Psoas muscle (tissue), 8 donors: ENCODE measurements around the gene CIC. TPM values are rescaled to one million over a fixed set of nuclear protein-coding genes. Genes with fewer than 3 reads are reported as not detected.

Experiments
- ATAC-seq, 4 donors: fragments of 200-7000 bp; cut with Tn5 transposase; one replicate each; pipeline ENCODE4 v1.9.1; 2020; ENCODE audit warnings: moderate library complexity in 3 of 4, mild to moderate bottlenecking in 2 of 4
- DNase-seq, 2 donors: peaks; one replicate each; pipeline ENCODE4 v3.0.0-alpha.2; 2020
- H3K27ac ChIP-seq: fragments of 200-600 bp; one replicate; pipeline ENCODE4 v1.8.0; 2022
- H3K27me3 ChIP-seq, 3 donors: fragments of 200-600 bp in 1 of 3; one replicate each; pipeline versions ENCODE4 v1.6.1 to v1.8.0; 2013 to 2022; ENCODE audit warnings: low read length in 2 of 3, mild to moderate bottlenecking in 2 of 3, moderate library complexity in 1 of 3; ENCODE audit not compliant: insufficient read depth in 3 of 3
- H3K36me3 ChIP-seq, 2 donors: fragments of 200-600 bp in 1 of 2; one replicate each; pipeline versions ENCODE4 v1.6.1 to v1.8.0; 2013 to 2022; ENCODE audit warnings: low read depth in 1 of 2, mild to moderate bottlenecking in 1 of 2, moderate library complexity in 1 of 2; ENCODE audit not compliant: insufficient read depth in 1 of 2
- H3K4me1 ChIP-seq: fragments of 200-600 bp; one replicate; pipeline ENCODE4 v1.8.0; 2022
- H3K4me3 ChIP-seq: fragments of 200-600 bp; one replicate; pipeline ENCODE4 v1.8.0; 2022; ENCODE audit warnings: mild to moderate bottlenecking
- H3K9me3 ChIP-seq: fragments of 200-600 bp; one replicate; pipeline ENCODE4 v1.8.0; 2022
- WGBS, 3 donors: extraction: QIAGEN DNeasy Blood & Tissue Kit; methylation state at CpG; one replicate each; pipeline versions ENCODE4 v1.1.6 to v1.1.7; 2013; 5-methylcytosine and 5-hydroxymethylcytosine counted together
- intact Hi-C, 2 donors: fragments of 100-400 bp; cut with DNase I; formaldehyde crosslinking; loops; one replicate each; pipeline versions ENCODE4 v1.11.0 to v1.14.2; 2022
- polyA plus RNA-seq, 3 donors: library from polyadenylated mRNA; stranded (reverse); fragments of 200-250 nt; gene quantifications; one replicate each; pipeline ENCODE4 v1.2.3, GENCODE V29; 2013
- total RNA-seq, 4 donors: library from RNA; stranded (reverse); fragmentation: NEBNext Ultra II Directional in 2 of 4; extraction: Animal tissue kit (Norgen Biotek cat#: 25700) in 2 of 4; gene quantifications; one replicate each; pipeline versions ENCODE4 v1.2.1 to v1.2.4, GENCODE V29; 2021 to 2023
- TF ChIP-seq, protein P1 (sequence below): fragments of 200-600 bp; IDR thresholded peaks from one replicate; pipeline ENCODE4 v1.8.0; 2022; ENCODE audit warnings: antibody characterized with exemption
- donor health status: healthy with polysubstance abuse.
- donor health status: DM: no; HTN: no; CAD: no; lungs with moderate emphysema.
- donor health status: Bipolar disorder and iron deficiency.
- donor health status: healthy.
- donor health status: DM: yes; HTN: yes; CAD: no.
- donor health status: DM: no; HTN: no; CAD: no.
- donor health status: DM: no; HTN: no; CAD: no.
- donor health status: DM: yes; HTN: yes; CAD: no.

CIC gene
- total and polyA plus RNA-seq, 7 donors: 17.1 to 55.0 (median 36.4) TPM

DNA sequence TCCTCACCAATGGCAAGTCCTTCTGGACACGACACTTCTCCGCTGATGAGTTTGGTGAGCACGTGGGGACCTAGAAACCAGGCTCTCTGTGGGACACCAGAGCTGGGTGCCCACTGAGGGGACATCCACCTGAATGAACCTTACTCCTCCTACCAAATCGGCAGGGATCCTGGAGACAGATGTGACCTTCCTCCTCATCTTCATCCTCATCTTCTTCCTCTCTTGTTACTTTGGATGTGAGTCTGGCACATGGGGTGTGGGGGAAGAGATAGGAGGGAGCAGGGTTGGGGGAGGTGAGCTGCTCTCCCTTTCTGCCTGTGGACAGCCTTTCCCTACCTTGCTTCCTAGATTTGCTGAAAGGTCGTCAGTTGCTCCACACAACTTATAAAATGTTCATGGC is 46.0 kb downstream of the CIC start:
- Histone ChIP-seq H3K27ac (no peak overlapping the region), H3K4me3 (no peak overlapping the region), H3K9me3 (no peaks in the 10 kb centered on the region), H3K27me3 (peaks cover 0 to 7% (median 2%) of the 10 kb centered on the region in 3 donors), H3K4me1 (no peaks in the 10 kb centered on the region), H3K36me3 (no peaks in the 10 kb centered on the region)
- 63 to 68% (median 64%) methylated on average over 5 of the region's 5 CpGs for WGBS, 3 donors
- ATAC-seq: no peak
- DNase-seq: no peak
- intact Hi-C loops: no loop called here
- TF ChIP-seq, protein P1, sequence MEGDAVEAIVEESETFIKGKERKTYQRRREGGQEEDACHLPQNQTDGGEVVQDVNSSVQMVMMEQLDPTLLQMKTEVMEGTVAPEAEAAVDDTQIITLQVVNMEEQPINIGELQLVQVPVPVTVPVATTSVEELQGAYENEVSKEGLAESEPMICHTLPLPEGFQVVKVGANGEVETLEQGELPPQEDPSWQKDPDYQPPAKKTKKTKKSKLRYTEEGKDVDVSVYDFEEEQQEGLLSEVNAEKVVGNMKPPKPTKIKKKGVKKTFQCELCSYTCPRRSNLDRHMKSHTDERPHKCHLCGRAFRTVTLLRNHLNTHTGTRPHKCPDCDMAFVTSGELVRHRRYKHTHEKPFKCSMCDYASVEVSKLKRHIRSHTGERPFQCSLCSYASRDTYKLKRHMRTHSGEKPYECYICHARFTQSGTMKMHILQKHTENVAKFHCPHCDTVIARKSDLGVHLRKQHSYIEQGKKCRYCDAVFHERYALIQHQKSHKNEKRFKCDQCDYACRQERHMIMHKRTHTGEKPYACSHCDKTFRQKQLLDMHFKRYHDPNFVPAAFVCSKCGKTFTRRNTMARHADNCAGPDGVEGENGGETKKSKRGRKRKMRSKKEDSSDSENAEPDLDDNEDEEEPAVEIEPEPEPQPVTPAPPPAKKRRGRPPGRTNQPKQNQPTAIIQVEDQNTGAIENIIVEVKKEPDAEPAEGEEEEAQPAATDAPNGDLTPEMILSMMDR: no peak

GRCh38 chr19:42316223-42317211 is 47.5 kb downstream of the CIC start:
- no peak for ATAC-seq
- H3K36me3 ChIP-seq: no peaks in the 10 kb centered on the region
- peaks cover 0 to 5% (median 2%) of the 10 kb centered on the region in 3 donors for H3K27me3 ChIP-seq
- intact Hi-C loops: no loop called here
- no peak overlapping the region for H3K4me3 ChIP-seq
- TF ChIP-seq, protein P1: no peak
- no peak overlapping the region for H3K27ac ChIP-seq
- no peak for DNase-seq
- no peaks in the 10 kb centered on the region for H3K4me1 ChIP-seq
- H3K9me3 ChIP-seq: no peaks in the 10 kb centered on the region
- 30 to 39% (median 32%) methylated on average over 25 to 28 of the region's 28 CpGs for WGBS, 3 donors

DNA sequence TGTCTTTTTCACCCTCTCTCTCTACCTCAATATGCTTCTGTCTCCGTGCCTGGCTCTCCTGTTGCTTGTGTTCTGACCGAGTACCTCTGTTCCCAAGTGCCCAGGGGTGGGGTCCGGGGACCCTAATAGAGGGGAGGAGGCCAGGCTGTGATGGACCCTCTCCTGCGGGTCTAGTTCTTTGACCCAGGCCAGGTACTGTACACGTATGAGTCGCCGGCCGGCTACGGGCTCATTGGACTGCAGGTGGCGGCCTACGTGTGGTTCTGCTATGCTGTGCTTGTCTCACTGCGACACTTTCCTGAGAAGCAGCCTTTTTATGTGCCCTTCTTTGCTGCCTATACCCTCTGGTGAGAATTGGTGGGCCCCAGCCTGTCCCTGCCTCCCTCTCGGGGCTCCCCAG is 48.5 kb downstream of the CIC start:
- intact Hi-C loops: no loop called here
- Histone ChIP-seq H3K36me3 (no peaks in the 10 kb centered on the region), H3K9me3 (no peaks in the 10 kb centered on the region), H3K4me1 (no peaks in the 10 kb centered on the region), H3K4me3 (no peak overlapping the region), H3K27ac (no peak overlapping the region), H3K27me3 (peaks cover 0 to 2% (median 0%) of the 10 kb centered on the region in 3 donors)
- WGBS, 3 donors: 81 to 84% (median 82%) methylated on average over 13 of the region's 13 CpGs
- TF ChIP-seq, protein P1: no peak
- DNase-seq (no peak), ATAC-seq (no peak)

- 62 to 65% (median 64%) methylated on average over 9 of the region's 9 CpGs for WGBS, 3 donors
- Histone ChIP-seq H3K27ac (no peak overlapping the region), H3K9me3 (no peaks in the 10 kb centered on the region), H3K27me3 (peaks cover 0 to 22% (median 14%) of the 10 kb centered on the region in 3 donors), H3K4me1 (peaks cover 14% of the 10 kb centered on the region), H3K4me3 (no peak overlapping the region), H3K36me3 (no peaks in the 10 kb centered on the region)
- ATAC-seq (no peak), DNase-seq (no peak)
- intact Hi-C loops: loop anchor here in 1 of 2 donors (2.0 kb wide), 1 partner anchor 76 kb away; no protein-coding TSS in a partner anchor
- TF ChIP-seq, protein P1: no peak
Measured at GRCh38 chr19:42322305-42322704, 53.3 kb downstream of the CIC start.
